Renal pelvis (tissue), 3 donors: ENCODE measurements around the gene SMCP. TPM values are rescaled to one million over a fixed set of nuclear protein-coding genes. Genes with fewer than 3 reads are reported as not detected.

Experiments used
- polyA plus RNA-seq, 3 donors: library from polyadenylated mRNA; unstranded; fragments of 120-200 nt; gene quantifications; one replicate each; pipeline ENCODE4 v1.2.1, GENCODE V29; 2013; ENCODE audit not compliant: insufficient read length in 3 of 3

Gene SMCP
- polyA plus RNA-seq, 3 donors = not detected

Other genes starting within 250 kb of the SMCP start
- not detected for gene LCE2D, start 214.9 kb upstream of the SMCP start, polyA plus RNA-seq
- gene LCE2C, start 203.0 kb upstream of the SMCP start, polyA plus RNA-seq = not detected
- gene LCE2B, start 192.2 kb upstream of the SMCP start, polyA plus RNA-seq = not detected
- gene LCE2A, start 180.0 kb upstream of the SMCP start, polyA plus RNA-seq = not detected
- gene LCE4A, start 170.2 kb upstream of the SMCP start, polyA plus RNA-seq = not detected
- not detected for gene KPRP, start 120.3 kb upstream of the SMCP start, polyA plus RNA-seq
- gene LCE1F, start 103.2 kb upstream of the SMCP start, polyA plus RNA-seq = not detected
- gene LCE1E, start 92.1 kb upstream of the SMCP start, polyA plus RNA-seq = not detected
- gene LCE1D, start 81.6 kb upstream of the SMCP start, polyA plus RNA-seq = not detected
- gene LCE1C, start 71.7 kb upstream of the SMCP start, polyA plus RNA-seq = not detected
- not detected for gene LCE1B, start 66.4 kb upstream of the SMCP start, polyA plus RNA-seq
- not detected for gene LCE1A, start 50.8 kb upstream of the SMCP start, polyA plus RNA-seq
- gene LCE6A, start 35.5 kb upstream of the SMCP start, polyA plus RNA-seq = not detected
- not detected for gene LCE7A, start 18.3 kb upstream of the SMCP start, polyA plus RNA-seq
- gene IVL, start 30.2 kb downstream of the SMCP start, polyA plus RNA-seq = under 1 TPM; 0.16 to 0.36 (median 0.21) TPM
- not detected for gene SPRR5, start 68.9 kb downstream of the SMCP start, polyA plus RNA-seq
- not detected for gene SPRR4, start 92.3 kb downstream of the SMCP start, polyA plus RNA-seq
- not detected for gene SPRR1A, start 105.8 kb downstream of the SMCP start, polyA plus RNA-seq
- gene SPRR3, start 123.4 kb downstream of the SMCP start, polyA plus RNA-seq = under 1 TPM in 1 of 3 donors, not detected in 2; 0.23 TPM
- not detected for gene SPRR1B, start 152.9 kb downstream of the SMCP start, polyA plus RNA-seq
- gene SPRR2D, start 162.8 kb downstream of the SMCP start, polyA plus RNA-seq = under 1 TPM in 1 of 3 donors, not detected in 2; 0.14 TPM
- not detected for gene SPRR2A, start 179.2 kb downstream of the SMCP start, polyA plus RNA-seq
- gene SPRR2B, start 193.3 kb downstream of the SMCP start, polyA plus RNA-seq = under 1 TPM in 1 of 3 donors, not detected in 2; 0.16 TPM
- gene SPRR2E, start 216.2 kb downstream of the SMCP start, polyA plus RNA-seq = not detected
- not detected for gene SPRR2F, start 235.2 kb downstream of the SMCP start, polyA plus RNA-seq